Fibroblast of skin of left biceps (primary cell): ENCODE measurements around the gene RBM3.

Experiments used
- DNase-seq, 2 experiments: peaks; one replicate each; pipeline ENCODE4 v3.0.0-alpha.2; 2013; ENCODE audit warnings: low read depth in 2 of 2

RBM3 gene

GRCh38 chrX:48578661-48579128 is 4.4 kb downstream of the RBM3 start:
- DNase-seq: no peak

DNA sequence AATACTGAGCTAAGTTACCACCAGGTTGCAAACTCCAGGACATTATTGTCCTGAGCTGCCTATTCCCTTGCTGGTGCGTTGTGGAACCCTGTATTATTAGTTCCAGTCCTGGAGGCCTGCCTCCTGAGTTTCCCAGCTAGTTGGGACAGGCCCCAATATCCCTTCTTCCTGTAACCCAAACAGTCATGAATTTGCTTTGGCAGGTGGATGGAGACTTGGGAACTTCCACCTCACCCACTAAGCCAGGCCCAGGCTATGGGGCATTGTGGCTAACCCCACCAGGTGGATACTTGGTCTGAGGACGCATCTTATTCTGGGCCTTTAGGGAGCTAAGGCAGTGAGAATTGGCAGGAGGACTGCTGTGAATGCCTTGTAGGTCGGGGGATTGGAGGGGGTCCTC is 5.0 kb downstream of the RBM3 start:
- no peak for DNase-seq

- DNase-seq: no peak
These were observed 6.4 kb downstream of the RBM3 start for GRCh38 chrX:48580662-48581061.

DNA sequence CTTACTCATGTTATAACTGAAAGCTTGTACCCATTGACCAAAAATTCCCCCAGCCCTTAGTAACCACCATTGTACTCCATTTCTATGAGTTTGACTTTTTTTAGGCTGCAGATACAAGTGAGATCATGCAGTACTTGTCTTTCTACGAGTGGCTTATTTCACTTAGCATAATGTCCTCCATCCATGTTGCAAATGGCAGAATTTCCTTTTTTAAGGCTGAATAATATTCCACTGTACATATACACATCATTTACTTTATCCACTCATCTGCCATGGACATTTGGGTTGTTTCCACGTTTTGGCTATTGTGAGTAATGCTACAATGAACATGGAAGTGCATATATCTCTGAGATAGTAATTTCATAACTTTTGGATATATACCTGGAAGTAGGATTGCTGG is 10.4 kb downstream of the RBM3 start:
- no peak for DNase-seq

DNA sequence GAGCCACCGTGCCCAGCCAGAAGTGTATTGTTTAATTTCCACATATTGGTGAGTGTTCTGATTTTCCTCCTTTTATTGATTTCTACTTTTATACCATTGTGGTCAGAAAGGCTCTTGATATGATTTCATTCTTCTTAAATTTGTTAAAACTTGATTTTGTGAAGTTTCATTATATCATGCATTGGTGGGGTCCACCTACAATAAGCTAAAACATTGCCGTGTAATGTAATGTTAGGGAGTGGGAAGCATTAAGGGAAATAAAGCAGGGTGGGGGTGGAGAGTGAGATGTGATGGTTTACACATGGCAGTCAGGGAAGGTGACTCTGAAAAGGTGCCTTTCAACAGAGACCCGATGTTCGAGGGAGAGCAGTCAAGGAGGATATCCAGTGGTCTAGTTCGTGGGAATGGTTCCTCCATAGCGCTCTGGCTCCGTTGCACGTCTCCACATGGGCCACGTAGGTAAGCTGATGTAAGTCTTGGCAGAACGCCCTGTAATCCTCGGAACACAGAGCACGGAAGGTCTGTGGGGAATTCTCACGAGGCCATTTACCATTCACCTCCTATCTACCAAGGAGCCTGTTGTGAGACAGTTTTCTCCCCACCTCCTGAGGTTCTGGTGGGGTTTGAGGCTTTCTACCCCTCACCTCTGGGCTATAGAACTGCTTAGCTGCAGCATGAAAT is 15.3 kb downstream of the RBM3 start:
- no peak for DNase-seq

GRCh38 chrX:48590203-48591103 is 16.2 kb downstream of the RBM3 start:
- DNase-seq: no peak

DNA sequence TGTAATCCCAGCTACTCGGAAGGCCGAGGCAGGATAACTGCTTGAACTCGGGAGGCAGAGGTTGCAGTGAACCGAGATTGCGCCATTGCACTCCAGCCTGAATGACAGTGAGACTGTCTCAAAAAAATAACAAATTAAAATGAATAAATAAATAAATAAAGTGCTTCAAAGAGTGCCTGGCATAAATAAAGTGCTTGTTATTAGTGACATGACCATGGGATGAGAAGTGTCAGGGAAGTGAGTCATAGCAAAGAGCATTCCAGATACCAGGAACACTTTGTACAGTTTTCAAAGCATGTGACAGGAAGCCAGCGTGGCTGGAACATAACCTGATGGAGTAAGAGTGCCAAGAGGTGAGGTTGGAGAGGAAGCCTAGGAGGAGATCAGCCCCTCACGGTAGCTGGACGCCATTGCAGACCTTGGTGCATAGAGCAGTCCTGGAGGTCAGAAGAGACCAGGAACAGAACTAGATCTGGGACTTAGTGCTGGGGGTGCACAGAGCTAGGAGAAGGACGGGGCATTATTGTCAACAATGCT is 17.0 kb downstream of the RBM3 start:
- DNase-seq: no peak

DNA sequence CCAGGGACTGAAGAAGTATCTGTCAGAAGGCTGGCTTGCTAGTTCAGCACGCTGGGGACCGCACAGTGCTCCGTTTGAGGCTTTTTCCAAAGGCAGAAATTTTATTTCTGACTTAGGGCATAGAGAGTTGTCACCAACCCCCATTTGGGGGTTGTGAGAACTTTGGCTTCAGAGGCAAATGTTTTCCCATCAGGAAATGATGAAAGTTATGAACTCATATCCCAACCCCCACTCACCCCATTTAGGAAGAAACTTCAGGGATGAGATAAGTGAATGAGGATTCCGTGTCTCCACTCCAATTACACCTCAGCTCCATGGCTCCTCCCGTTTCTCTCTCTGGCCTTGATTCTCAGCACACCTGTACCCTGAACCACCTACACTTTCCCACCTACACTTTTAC is 18.7 kb downstream of the RBM3 start:
- DNase-seq: no peak

DNA sequence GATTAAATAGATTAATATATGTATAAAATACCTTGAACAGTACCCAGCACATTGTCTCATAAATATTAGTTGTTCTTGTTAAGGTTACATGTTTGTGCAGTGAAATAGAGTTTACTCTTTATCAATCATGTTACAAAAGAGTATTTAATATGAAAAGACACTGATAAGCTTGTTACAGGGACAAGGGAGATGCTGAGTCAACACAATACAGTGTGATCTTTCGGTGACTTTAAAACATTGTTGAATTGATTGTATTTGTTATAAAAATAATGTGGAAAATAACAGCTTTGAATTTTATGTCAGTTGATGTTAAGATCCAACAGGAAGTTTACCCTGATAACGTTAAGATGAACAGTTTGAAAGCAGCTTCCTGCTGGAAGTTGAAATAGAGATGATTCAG is 21.6 kb downstream of the RBM3 start:
- no peak for DNase-seq

DNA sequence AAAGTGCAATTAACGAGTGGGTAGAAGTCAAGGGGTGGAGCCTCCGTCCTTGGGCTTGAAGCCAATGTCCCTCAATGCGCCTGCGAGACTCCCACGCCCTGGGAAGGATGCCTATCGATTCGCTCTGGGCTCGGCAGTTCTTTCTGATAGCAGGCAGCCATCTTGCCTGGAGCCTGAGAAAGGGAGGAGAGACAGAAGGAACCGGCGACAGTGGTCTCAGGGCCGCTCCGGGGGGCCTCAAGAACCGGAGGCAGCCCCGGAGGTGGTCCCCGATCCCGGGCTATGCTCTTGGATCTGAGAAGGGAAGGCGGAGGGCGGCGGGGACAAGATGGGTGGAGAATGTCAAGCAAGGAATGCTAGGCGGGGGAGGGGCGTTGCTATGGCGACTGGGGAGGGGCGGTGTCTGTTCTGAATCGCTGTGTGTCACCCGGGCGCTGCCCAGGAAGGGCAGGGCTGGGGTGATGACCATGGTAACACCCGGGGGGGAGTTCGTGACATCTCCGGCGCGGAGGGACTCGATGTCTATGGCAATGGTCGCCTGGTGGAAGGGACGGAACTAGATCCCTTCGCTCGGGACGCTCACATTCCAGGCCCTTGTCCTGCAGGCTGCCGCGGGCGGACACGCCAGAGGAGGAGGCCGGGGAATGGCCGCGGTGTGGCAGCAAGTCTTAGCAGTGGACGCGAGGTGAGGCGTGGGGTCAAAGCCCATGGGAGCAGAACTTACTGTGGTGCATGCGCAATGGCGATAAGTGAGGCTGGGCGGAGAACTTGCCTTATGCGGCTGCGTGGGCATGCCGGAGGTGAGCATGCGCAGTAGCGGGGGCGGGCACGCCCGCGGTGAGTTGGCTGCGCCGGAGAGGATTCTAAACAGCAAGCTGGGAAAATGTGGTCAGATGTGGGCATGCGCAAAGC is 23.3 kb downstream of the RBM3 start, which contains the start of gene WDR13:
Gene WDR13, plus strand, starts transcription at position 140 of the 912 bp plus-strand sequence. Its CDS starts 505 bp downstream, at position 645.
- peak; percentile 82 to 84 for DNase-seq

GRCh38 chrX:48598614-48599013 is 24.3 kb downstream of the RBM3 start:
- DNase-seq: no peak

- no peak for DNase-seq
These were observed 25.1 kb downstream of the RBM3 start for GRCh38 chrX:48599341-48599740.

- DNase-seq: no peak
These were observed 25.9 kb downstream of the RBM3 start for GRCh38 chrX:48600226-48600625.

DNA sequence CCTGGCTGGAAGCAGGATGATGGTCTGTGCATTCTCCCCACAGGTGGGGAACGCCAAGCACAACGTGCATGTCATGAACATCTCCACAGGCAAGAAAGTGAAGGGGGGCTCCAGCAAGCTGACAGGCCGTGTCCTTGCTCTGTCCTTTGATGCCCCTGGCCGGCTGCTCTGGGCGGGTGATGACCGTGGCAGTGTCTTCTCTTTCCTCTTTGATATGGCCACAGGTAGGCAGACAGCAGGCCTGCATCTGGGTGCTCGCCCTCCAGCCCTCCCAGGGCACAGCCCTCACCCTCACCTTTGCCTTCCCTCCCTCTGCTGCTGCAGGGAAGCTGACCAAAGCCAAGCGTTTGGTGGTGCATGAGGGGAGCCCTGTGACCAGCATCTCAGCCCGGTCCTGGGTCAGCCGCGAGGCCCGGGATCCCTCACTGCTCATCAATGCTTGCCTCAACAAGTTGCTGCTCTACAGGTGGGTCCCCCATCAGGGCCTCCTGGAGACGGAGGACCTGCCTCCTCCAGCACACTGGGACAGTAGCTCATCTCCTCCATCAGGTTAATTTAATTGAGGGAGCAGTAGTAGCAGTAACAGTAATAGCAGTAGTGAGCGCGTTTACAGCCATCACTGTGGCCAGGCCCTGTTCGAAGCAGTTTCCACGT is 27.6 kb downstream of the RBM3 start:
- no peak for DNase-seq

DNA sequence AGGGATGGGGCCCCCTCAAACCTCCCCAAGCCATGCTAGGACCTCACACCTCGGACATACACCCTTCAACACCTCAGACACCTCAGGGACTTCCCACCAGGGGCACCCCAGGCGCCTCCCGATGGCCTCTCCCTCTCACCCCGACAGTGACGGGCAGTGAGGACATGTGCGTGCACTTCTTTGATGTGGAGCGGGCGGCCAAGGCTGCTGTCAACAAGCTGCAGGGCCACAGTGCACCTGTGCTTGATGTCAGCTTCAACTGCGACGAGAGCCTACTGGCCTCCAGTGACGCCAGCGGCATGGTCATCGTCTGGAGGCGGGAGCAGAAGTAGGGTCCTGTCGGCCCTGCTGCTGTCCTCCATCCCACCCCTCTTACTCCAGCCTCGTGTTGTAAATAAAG is 30.4 kb downstream of the RBM3 start:
- no peak for DNase-seq

GRCh38 chrX:48606091-48606490 is 31.8 kb downstream of the RBM3 start:
- DNase-seq: no peak

DNA sequence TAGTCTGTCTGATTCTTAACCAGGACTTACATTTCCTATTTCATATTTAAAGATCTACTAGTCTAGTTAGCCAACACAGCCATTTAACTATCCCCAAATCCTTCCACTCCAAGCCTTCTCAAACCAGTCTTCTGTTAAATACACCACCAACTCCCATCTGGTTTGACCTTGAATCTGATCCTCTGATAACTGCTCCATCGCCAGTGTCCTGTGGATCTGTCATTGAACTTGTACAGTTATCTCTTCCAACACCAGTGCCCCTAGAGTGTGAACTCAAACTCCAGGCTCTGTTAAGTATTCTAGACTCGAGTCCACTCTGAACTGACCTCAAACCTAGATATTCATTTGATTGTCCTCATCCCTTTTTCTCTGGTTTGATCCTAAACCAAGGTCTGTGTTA is 37.4 kb downstream of the RBM3 start:
- DNase-seq: no peak

- DNase-seq: no peak
These were observed 39.3 kb downstream of the RBM3 start for GRCh38 chrX:48613502-48614160.

GRCh38 chrX:48616576-48616975 is 42.3 kb downstream of the RBM3 start:
- no peak for DNase-seq

DNA sequence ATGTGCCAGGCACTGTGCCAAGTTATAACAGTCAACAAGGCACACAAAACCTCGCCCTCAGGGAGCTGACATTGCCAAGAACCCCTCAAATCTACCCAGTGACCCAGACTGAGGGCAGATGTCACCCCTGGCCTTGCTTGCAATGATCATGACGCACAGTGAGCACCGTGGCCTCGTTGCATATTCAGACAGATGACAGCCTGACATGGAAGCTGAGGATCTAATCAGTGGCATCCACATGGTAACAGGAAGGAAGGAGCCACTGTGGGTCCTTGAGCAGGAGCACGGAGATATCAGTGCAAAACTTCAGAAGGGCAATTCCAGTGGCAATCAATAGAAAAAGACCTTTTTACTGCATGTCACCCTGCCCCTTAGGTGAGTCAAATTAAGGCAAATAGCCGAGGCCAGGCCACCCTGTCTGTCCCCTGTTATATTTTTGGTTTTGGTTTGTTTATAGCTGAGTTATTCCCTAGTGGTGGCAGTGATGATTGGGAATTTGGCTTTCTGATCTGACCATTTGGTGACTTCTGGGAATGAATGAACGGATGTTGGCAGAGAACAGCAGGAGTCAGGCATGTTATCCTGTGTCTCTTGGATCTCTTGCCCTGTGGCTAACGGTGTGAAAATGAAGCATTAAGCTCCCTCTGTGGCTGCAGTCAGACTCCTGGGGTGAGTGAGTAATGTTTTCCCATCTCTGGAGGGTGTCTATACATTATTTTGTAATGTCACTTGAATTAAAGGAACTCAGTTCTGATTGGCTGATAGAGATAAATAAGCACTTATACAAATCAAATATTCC is 43.5 kb downstream of the RBM3 start:
- peak in 1 of 2 experiments; percentile 3 for DNase-seq
